ENCODE measurements around the gene PLCH1.

DNA sequence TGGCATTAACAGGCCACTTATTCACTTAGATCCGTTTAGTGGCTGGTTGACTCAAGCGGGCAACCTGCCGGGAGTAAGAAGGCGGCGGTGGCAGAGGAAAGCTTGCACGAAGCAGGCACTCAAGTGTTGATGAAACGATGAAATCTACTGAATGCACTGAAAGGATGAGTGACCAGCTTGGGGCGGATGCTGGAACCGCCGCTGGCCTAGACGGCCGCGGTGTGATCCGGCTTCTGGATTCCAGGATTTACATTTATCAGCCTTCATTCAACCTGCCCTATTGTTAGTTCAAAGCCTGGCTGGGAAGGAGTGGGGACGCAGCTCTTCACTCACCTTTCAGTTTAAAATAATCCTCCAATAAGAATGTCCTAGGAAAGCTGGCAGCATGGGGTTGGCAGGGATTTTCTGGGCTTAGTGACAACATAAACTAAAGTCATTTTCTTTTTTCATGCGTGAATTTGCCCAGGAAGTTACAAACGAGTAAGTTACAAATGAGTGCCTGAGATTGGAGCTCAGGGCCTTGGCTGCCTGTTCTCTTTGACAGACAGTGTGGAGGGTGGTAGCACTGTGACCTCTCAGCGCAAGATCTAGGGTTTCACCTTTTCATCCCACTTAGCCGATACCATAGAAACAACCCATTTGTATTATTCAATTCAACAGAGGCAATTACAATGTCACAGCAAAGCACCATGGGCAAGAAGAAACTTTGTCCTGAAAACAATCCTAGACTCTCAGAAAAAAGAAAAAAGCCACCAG is 1.1 kb upstream of the PLCH1 start:
- TF ChIP-seq, protein P1, sequence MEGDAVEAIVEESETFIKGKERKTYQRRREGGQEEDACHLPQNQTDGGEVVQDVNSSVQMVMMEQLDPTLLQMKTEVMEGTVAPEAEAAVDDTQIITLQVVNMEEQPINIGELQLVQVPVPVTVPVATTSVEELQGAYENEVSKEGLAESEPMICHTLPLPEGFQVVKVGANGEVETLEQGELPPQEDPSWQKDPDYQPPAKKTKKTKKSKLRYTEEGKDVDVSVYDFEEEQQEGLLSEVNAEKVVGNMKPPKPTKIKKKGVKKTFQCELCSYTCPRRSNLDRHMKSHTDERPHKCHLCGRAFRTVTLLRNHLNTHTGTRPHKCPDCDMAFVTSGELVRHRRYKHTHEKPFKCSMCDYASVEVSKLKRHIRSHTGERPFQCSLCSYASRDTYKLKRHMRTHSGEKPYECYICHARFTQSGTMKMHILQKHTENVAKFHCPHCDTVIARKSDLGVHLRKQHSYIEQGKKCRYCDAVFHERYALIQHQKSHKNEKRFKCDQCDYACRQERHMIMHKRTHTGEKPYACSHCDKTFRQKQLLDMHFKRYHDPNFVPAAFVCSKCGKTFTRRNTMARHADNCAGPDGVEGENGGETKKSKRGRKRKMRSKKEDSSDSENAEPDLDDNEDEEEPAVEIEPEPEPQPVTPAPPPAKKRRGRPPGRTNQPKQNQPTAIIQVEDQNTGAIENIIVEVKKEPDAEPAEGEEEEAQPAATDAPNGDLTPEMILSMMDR (conservative IDR thresholded peaks at IDR 0.05): no peak
- TF ChIP-seq EZH2 (IDR thresholded peaks at IDR 0.05; ENCODE audit: low read depth): no peak
